Esophagus muscularis mucosa (tissue), 4 donors: ENCODE results near the gene NRROS.

ENCODE experiments used
- CTCF ChIP-seq, 3 experiments: fragments of 200-600 bp in 2 of 3; fragments of 450-650 bp in 1 of 3; sonication (generic) in 2 of 3; IDR thresholded peaks; one replicate each; pipeline ENCODE4 v1.5.1; 2017 to 2019; ENCODE audit warnings: antibody characterized with exemption in 3 of 3, mild to moderate bottlenecking in 2 of 3, moderate library complexity in 1 of 3
- EP300 ChIP-seq: sonication (generic); formaldehyde crosslinking; IDR thresholded peaks from one replicate; pipeline ENCODE4 v1.6.1; 2017; ENCODE audit warnings: antibody characterized with exemption
- POLR2A ChIP-seq: fragments of 450-650 bp; IDR thresholded peaks from one replicate; pipeline ENCODE4 v1.6.1; 2017; ENCODE audit warnings: antibody characterized with exemption, moderate library complexity, mild to moderate bottlenecking, low read depth
- POLR2AphosphoS5 ChIP-seq, 2 donors: sonication (generic); formaldehyde crosslinking; IDR thresholded peaks; one replicate each; pipeline ENCODE4 v1.6.1; 2017; ENCODE audit warnings: antibody characterized with exemption in 2 of 2

GRCh38 chr3:196660381-196661166 is 21.1 kb downstream of the NRROS start:
- TF ChIP-seq EP300 (no peak), CTCF (IDR thresholded peaks at IDR 0.05) (no peak), POLR2A (no peak), POLR2AphosphoS5 (IDR thresholded peaks at IDR 0.05) (no peak)
